ENCODE measurements around the gene SLC7A5.
"Not testable (repeated sequence)": the region's sequence is repeated elsewhere in the genome, so short reads cannot be mapped to it uniquely, and the experiment has no call there.

The SLC7A5 gene

GRCh38 chr16:87861300-87862099, 7.8 kb downstream of the SLC7A5 start:
- DNase-seq (ENCODE audit: low spot score) = not testable (repeated sequence)

- DNase-seq (ENCODE audit: low spot score) = no peak
Measured at GRCh38 chr16:87860553-87861299, 8.6 kb downstream of the SLC7A5 start.

GRCh38 chr16:87858151-87858993, 10.9 kb downstream of the SLC7A5 start:
- not testable (repeated sequence) for DNase-seq (ENCODE audit: low spot score)

GRCh38 chr16:87856791-87857228, 12.5 kb downstream of the SLC7A5 start:
- no peak for DNase-seq (ENCODE audit: low spot score)

GRCh38 chr16:87855852-87856715, 13.2 kb downstream of the SLC7A5 start:
- no peak for DNase-seq (ENCODE audit: low spot score)

GRCh38 chr16:87854907-87855683, 14.2 kb downstream of the SLC7A5 start:
- DNase-seq (ENCODE audit: low spot score) = no peak

- DNase-seq (ENCODE audit: low spot score) = no peak
Measured at GRCh38 chr16:87854053-87854906, 15.0 kb downstream of the SLC7A5 start.

GRCh38 chr16:87853411-87854052, 15.8 kb downstream of the SLC7A5 start:
- DNase-seq (ENCODE audit: low spot score) = peak; percentile 96

GRCh38 chr16:87851601-87852000, 17.7 kb downstream of the SLC7A5 start:
- no peak for DNase-seq (ENCODE audit: low spot score)

GRCh38 chr16:87851141-87851587, 18.1 kb downstream of the SLC7A5 start:
- no peak for DNase-seq (ENCODE audit: low spot score)

GRCh38 chr16:87850009-87851006, 19.0 kb downstream of the SLC7A5 start:
- DNase-seq (ENCODE audit: low spot score) = peak; percentile 85

- DNase-seq (ENCODE audit: low spot score) = no peak
Measured at GRCh38 chr16:87849419-87850008, 19.8 kb downstream of the SLC7A5 start.

GRCh38 chr16:87848676-87849345, 20.5 kb downstream of the SLC7A5 start:
- DNase-seq (ENCODE audit: low spot score) = no peak

GRCh38 chr16:87847785-87848675, 21.3 kb downstream of the SLC7A5 start:
- DNase-seq (ENCODE audit: low spot score) = no peak

GRCh38 chr16:87847467-87847784, 21.9 kb downstream of the SLC7A5 start:
- no peak for DNase-seq (ENCODE audit: low spot score)
